ENCODE measurements around the gene INPP5D.

- TF ChIP-seq CTCF (optimal IDR thresholded peaks at IDR 0.05 in 1 of 3, IDR thresholded peaks at IDR 0.05 in 1 of 3, conservative IDR thresholded peaks at IDR 0.05 in 1 of 3; ENCODE audit: extremely low read depth in 1 of 3, insufficient read depth in 2 of 3, low read length in 3 of 3), result no peak
- TF ChIP-seq EZH2 (IDR thresholded peaks at IDR 0.05; ENCODE audit: low read length), result no peak
Measured at GRCh38 chr2:233225230-233226068, 165.3 kb downstream of the INPP5D start.
